ENCODE measurements around the gene SMIM43. TPM values are rescaled to one million over a fixed set of nuclear protein-coding genes. Genes with fewer than 3 reads are reported as not detected.

The SMIM43 gene
- total and polyA plus RNA-seq, 5 donors: 0.07 to 0.12 TPM; not detected in 3

GRCh38 chr4:121783210-121783609, 18.2 kb upstream of the SMIM43 start:
- intact Hi-C loops (cut with DNase I): no loop called here
- Histone ChIP-seq H3K4me1 (ENCODE audit: control insufficient read depth, insufficient read depth, low read length) (peaks cover 4% of the 10 kb centered on the region), H3K9me3 (ENCODE audit: control insufficient read depth, low read length) (no peaks in the 10 kb centered on the region), H3K27me3 (ENCODE audit: control insufficient read depth, insufficient read depth) (no peaks in the 10 kb centered on the region), H3K4me3 (ENCODE audit: low read length) (no peak overlapping the region), H3K27ac (ENCODE audit: low read length) (no peak overlapping the region)
- whole genome bisulfite sequencing: 64% methylated on average over 1 of the region's 1 CpG
- DNase-seq (no peak), ATAC-seq (no peak)

DNA sequence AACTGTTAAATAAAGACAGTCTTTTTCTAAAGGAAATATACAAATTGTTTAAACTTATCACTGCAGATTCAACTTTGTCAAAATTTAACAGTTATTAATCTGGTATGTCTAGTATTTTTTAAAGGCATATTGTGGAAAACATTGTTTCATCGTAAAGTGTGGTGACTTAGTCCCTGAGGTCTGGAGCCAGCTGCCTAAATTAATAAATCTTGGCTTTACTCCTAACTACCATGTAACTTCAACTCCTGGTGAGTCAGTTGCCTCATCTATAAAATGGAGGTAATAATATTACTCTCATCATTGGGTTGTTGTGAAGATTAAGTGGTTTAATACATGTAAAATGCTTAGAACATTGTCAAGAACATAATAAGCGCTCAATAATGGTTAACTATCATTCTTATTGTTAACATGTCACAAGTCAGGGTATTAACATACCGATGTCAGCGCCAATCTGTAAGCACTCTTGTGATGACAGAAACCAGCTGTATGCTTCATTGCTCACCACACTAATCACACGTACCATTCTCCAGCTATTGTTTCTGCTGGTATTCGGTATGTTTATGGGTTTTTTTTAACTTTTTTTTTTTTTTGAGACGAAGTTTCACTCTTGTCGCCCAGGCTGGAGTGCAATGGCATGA, 14.1 kb upstream of the SMIM43 start:
- Histone ChIP-seq H3K27ac (ENCODE audit: low read length) (no peak overlapping the region), H3K4me3 (ENCODE audit: low read length) (no peak overlapping the region), H3K27me3 (ENCODE audit: control insufficient read depth, insufficient read depth) (no peaks in the 10 kb centered on the region), H3K4me1 (ENCODE audit: control insufficient read depth, insufficient read depth, low read length) (no peaks in the 10 kb centered on the region), H3K9me3 (ENCODE audit: control insufficient read depth, low read length) (no peaks in the 10 kb centered on the region)
- WGBS: 54% methylated on average over 8 of the region's 8 CpGs
- intact Hi-C loops (cut with DNase I): no loop called here
- DNase-seq (no peak), ATAC-seq (no peak)

DNA sequence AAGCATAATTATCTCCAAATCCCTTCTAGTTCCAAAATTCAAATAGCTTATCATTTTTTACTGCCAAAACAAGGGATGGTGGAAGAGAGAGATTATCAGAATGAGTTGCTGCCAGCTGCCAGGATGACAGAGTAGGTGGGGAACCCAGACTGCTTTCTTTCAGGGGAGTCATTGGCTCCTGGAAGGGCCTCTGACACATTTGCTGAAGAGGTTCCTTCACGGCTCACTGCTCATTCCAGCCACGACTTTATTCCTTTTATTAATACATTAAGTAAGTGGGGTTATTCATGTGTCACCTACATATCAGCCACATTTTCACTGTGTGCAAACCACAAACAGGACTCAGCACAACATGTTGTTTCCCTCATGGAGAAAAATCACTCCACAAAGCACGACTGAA, 12.7 kb upstream of the SMIM43 start:
- 41% methylated on average over 3 of the region's 3 CpGs for WGBS
- Histone ChIP-seq H3K27me3 (ENCODE audit: control insufficient read depth, insufficient read depth) (no peaks in the 10 kb centered on the region), H3K4me3 (ENCODE audit: low read length) (no peak overlapping the region), H3K9me3 (ENCODE audit: control insufficient read depth, low read length) (no peaks in the 10 kb centered on the region), H3K27ac (ENCODE audit: low read length) (no peak overlapping the region), H3K4me1 (ENCODE audit: control insufficient read depth, insufficient read depth, low read length) (peaks cover 2% of the 10 kb centered on the region)
- DNase-seq: no peak
- intact Hi-C loops (cut with DNase I): no loop called here
- ATAC-seq: no peak

- H3K4me3 ChIP-seq (ENCODE audit: low read length): no peak overlapping the region
- peaks cover 2% of the 10 kb centered on the region for H3K4me1 ChIP-seq (ENCODE audit: control insufficient read depth, insufficient read depth, low read length)
- intact Hi-C loops (cut with DNase I): no loop called here
- H3K9me3 ChIP-seq (ENCODE audit: control insufficient read depth, low read length): no peaks in the 10 kb centered on the region
- no peak for DNase-seq
- no peaks in the 10 kb centered on the region for H3K27me3 ChIP-seq (ENCODE audit: control insufficient read depth, insufficient read depth)
- ATAC-seq: no peak
- 86% methylated on average over 6 of the region's 6 CpGs for WGBS
- H3K27ac ChIP-seq (ENCODE audit: low read length): no peak overlapping the region
Measured at GRCh38 chr4:121776610-121777401, 11.8 kb upstream of the SMIM43 start.

DNA sequence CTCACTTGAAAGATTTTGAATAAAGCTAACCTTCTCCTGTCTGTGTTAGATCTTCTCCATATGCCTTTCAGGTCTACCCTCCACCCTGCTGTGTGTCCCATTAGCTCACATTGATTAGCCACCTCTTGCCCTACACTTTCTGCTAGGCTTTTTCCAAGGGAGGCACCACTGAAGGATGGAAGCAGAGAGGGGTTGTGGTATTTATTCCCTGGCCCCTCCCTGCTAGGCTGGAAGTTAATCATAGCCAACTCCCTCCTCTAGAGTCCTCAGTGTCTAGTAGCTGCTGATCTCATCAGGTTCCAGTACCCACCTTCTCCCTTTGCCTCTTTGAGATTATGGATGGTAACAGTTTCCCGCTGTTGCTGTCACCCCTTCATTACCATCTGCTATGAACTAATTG, 8.9 kb upstream of the SMIM43 start:
- Histone ChIP-seq H3K27ac (ENCODE audit: low read length) (no peak overlapping the region), H3K9me3 (ENCODE audit: control insufficient read depth, low read length) (no peaks in the 10 kb centered on the region), H3K4me3 (ENCODE audit: low read length) (no peak overlapping the region), H3K4me1 (ENCODE audit: control insufficient read depth, insufficient read depth, low read length) (peaks cover 2% of the 10 kb centered on the region), H3K27me3 (ENCODE audit: control insufficient read depth, insufficient read depth) (no peaks in the 10 kb centered on the region)
- ATAC-seq (no peak), DNase-seq (no peak)
- 82% methylated on average over 1 of the region's 1 CpG for WGBS
- intact Hi-C loops (cut with DNase I): no loop called here

DNA sequence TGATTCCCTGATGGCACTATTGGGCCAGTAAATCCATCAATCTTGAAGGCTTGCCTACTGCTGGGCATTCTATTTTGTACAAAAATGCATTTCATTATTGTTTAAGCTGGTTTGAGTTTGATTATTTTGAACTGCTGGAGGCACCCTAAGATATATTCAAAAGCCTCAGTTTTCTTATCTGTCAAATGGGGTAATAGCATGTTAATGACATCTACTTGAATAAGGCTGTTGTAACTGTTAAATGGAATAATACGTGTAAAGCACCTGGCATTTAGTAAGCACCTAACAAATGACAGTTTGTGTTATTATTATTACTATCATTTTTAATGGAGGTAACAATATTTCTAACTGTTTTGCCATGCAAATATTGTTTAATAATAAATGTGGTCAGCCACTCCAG, 6.9 kb upstream of the SMIM43 start:
- H3K4me3 ChIP-seq (ENCODE audit: low read length): no peak overlapping the region
- H3K4me1 ChIP-seq (ENCODE audit: control insufficient read depth, insufficient read depth, low read length): peaks cover 2% of the 10 kb centered on the region
- no peak for DNase-seq
- H3K27ac ChIP-seq (ENCODE audit: low read length): no peak overlapping the region
- H3K9me3 ChIP-seq (ENCODE audit: control insufficient read depth, low read length): no peaks in the 10 kb centered on the region
- intact Hi-C loops (cut with DNase I): no loop called here
- no peaks in the 10 kb centered on the region for H3K27me3 ChIP-seq (ENCODE audit: control insufficient read depth, insufficient read depth)
- WGBS: 96% methylated on average over 1 of the region's 1 CpG
- no peak for ATAC-seq

DNA sequence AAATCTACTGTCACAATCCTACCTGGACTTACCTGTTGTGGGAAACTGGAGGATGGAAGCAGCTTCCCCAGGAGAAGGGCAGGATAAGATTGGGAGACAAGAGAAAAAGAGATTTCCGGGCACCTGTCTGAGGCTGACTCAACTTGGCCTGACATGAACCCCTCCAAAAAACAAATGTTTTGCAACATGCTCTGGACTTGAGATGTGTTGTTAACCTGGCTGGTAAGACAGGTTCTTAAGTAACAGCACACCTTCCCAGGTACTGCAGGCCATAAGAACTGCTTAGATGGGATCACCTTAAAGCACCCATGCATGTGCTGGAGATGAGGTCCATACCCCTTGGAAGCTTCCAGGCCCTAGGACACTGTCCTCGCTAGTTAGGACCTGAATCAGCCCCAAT, 4.4 kb upstream of the SMIM43 start:
- DNase-seq (no peak), ATAC-seq (no peak)
- Histone ChIP-seq H3K4me3 (ENCODE audit: low read length) (no peak overlapping the region), H3K27ac (ENCODE audit: low read length) (no peak overlapping the region), H3K27me3 (ENCODE audit: control insufficient read depth, insufficient read depth) (no peaks in the 10 kb centered on the region), H3K4me1 (ENCODE audit: control insufficient read depth, insufficient read depth, low read length) (peaks cover 2% of the 10 kb centered on the region), H3K9me3 (ENCODE audit: control insufficient read depth, low read length) (no peaks in the 10 kb centered on the region)
- intact Hi-C loops (cut with DNase I): no loop called here
- 95% methylated on average over 2 of the region's 2 CpGs for WGBS

DNA sequence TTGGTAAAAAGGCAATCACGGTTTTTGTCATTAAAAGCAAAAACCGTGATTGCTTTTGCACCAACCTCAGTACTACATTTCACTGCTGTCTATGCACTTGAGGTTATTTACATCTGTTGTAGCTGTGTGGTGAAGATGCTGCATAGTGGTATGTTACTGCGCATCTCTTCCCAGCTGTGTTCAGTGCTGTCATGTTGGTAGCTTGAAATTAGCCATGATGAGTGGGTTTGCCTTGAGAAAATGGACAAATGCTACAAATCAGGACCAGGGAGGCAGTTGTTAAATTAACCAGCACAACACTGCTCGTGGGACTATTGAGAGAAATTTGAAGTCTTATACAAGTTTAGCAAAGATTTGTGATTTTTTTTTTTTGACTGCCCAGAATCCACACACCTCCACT, 2.2 kb upstream of the SMIM43 start:
- 92% methylated on average over 4 of the region's 4 CpGs for WGBS
- intact Hi-C loops (cut with DNase I): no loop called here
- H3K27me3 ChIP-seq (ENCODE audit: control insufficient read depth, insufficient read depth): no peaks in the 10 kb centered on the region

DNA sequence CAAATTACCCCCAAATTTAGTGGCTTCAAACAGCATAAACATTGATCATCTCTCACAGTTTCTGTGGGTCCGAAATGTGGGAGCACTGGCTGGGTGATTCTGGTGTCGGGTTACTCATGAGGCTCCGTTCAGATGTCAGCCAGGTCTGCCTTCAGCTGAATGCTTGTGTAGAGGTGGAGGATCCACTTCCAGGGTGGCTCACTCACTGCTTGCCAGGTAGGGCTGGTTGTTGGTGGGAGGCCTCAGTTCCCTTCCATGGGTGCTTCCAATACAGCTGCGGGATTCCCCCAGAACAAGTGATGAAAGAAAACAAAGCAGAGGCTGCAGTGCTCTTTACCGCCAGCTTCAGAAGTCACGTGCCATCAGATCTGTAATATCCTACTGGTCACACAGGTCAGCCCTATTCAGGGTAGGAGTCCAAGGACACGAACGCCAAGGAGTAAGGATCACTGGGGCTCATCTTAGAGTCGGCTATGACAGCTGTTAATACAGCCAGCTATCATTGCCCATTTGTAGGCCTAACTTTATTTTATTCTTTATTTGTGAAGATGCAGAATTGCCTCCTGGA, 1.1 kb upstream of the SMIM43 start:
- no peaks in the 10 kb centered on the region for H3K27me3 ChIP-seq (ENCODE audit: control insufficient read depth, insufficient read depth)
- 91% methylated on average over 9 of the region's 9 CpGs for WGBS
- no peak overlapping the region for H3K4me3 ChIP-seq (ENCODE audit: low read length)
- H3K27ac ChIP-seq (ENCODE audit: low read length): no peak overlapping the region
- intact Hi-C loops (cut with DNase I): no loop called here
- H3K9me3 ChIP-seq (ENCODE audit: control insufficient read depth, low read length): no peaks in the 10 kb centered on the region
- ATAC-seq (no peak), DNase-seq (no peak)
- no peaks in the 10 kb centered on the region for H3K4me1 ChIP-seq (ENCODE audit: control insufficient read depth, insufficient read depth, low read length)

More for the DNA sequence above, 2.2 kb upstream of the SMIM43 start:
- Histone ChIP-seq H3K4me3 (ENCODE audit: low read length) (no peak overlapping the region), H3K4me1 (ENCODE audit: control insufficient read depth, insufficient read depth, low read length) (no peaks in the 10 kb centered on the region), H3K27ac (ENCODE audit: low read length) (no peak overlapping the region), H3K9me3 (ENCODE audit: control insufficient read depth, low read length) (no peaks in the 10 kb centered on the region)
- no peak for ATAC-seq
- DNase-seq: no peak

DNA sequence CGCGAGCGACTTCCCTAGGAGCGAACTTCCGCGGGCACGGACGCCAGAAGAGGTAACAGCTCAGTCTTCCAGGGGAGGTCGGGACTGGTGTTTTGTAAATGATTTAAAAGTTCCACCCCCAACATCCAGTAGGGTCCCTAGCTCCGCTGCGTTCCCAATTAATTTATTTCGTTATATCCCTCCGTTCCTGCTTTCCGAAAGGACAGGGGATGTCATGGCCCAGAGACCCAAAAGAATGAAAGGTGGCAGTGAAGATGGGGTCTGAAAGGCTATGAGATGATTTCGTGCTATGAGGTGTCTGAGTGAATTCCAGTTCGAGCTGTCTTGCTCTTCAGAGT, 373 bp upstream of the SMIM43 start:
- H3K27me3 ChIP-seq (ENCODE audit: control insufficient read depth, insufficient read depth): no peaks in the 10 kb centered on the region
- ATAC-seq (no peak), DNase-seq (no peak)
- H3K4me1 ChIP-seq (ENCODE audit: control insufficient read depth, insufficient read depth, low read length): no peaks in the 10 kb centered on the region
- WGBS: 20% methylated on average over 16 of the region's 16 CpGs
- peak overlapping the region; percentile 29 for H3K4me3 ChIP-seq (ENCODE audit: low read length)
- intact Hi-C loops (cut with DNase I): no loop called here
- H3K27ac ChIP-seq (ENCODE audit: low read length): no peak overlapping the region
- no peaks in the 10 kb centered on the region for H3K9me3 ChIP-seq (ENCODE audit: control insufficient read depth, low read length)

DNA sequence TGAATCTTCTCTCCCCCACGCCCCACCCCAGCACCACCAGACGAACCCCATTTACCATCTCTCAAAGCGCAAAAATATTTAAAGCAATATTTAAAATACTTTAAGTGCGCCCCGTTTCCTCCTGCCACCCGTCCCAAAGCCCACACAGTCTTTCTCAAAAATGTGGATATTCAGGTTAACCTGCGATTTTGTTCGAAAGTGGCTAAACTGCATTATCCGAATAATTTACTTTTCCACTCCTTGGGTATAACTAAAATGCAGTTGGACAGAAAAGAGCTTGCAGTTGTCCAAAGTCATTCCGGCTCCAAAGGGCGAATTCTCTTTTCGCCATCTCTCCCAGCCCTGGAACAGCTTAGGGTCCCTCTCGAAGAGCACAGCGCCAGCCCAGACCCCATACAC, 662 bp downstream of the SMIM43 start:
- Histone ChIP-seq H3K4me3 (ENCODE audit: low read length) (peak overlapping the region; percentile 29), H3K27ac (ENCODE audit: low read length) (no peak overlapping the region), H3K9me3 (ENCODE audit: control insufficient read depth, low read length) (no peaks in the 10 kb centered on the region), H3K4me1 (ENCODE audit: control insufficient read depth, insufficient read depth, low read length) (no peaks in the 10 kb centered on the region), H3K27me3 (ENCODE audit: control insufficient read depth, insufficient read depth) (no peaks in the 10 kb centered on the region)
- intact Hi-C loops (cut with DNase I): no loop called here
- no peak for ATAC-seq
- WGBS: 21% methylated on average over 14 of the region's 14 CpGs
- DNase-seq: no peak
